Measurements from ENCODE around the gene EPG5. TPM values are rescaled to one million over a fixed set of nuclear protein-coding genes. Genes with fewer than 3 reads are reported as not detected.

Gene EPG5
- total and polyA plus RNA-seq, 2 of the 4 experiments (the other 2 are of a cell fraction): 37.3 to 114 TPM

GRCh38 chr18:45935591-45936335 is 31.4 kb downstream of the EPG5 start:
- in situ Hi-C loops (cut with MboI; ENCODE audit: low sequenced_read_pairs) (no loop called here), dilution Hi-C loops (cut with HindIII; ENCODE audit: low sequenced_read_pairs, unreplicated experiment) (no loop called here), intact Hi-C loops (cut with micrococcal nuclease) (no loop called here)
- peak overlapping the region; percentile 17 to 78; a peak in 2 of 4 replicates for H4K8ac ChIP-seq (ENCODE audit: low read depth in 2 of 2, low read length in 2 of 2)
- peak overlapping the region; percentile 90; the same call in 1 of the 2 replicates for H4K5ac ChIP-seq (ENCODE audit: low read depth, low read length)
- no peak overlapping the region for H3K9ac ChIP-seq (ENCODE audit: low read depth, low read length)
- DNase-seq: peak; percentile 75
- peaks cover 10% of the 10 kb centered on the region for H3K4me1 ChIP-seq (ENCODE audit: control insufficient read depth, insufficient read depth, low read length)
- peak overlapping the region; percentile 94 for H2AK5ac ChIP-seq (ENCODE audit: low read depth, low read length)
- H3K36me3 ChIP-seq (ENCODE audit: control insufficient read depth, insufficient read depth, low read length): peaks cover 42% of the 10 kb centered on the region
- no peak overlapping the region; the same call in 2 of the 3 replicates for H2BK15ac ChIP-seq (ENCODE audit: low read depth, low read length)
- H3K9me3 ChIP-seq (ENCODE audit: control insufficient read depth, insufficient read depth, low read length): no peaks in the 10 kb centered on the region
- peaks cover 27 to 46% of the 10 kb centered on the region in 2 experiments for H3K79me1 ChIP-seq (ENCODE audit: low read depth in 1 of 2, low read length in 2 of 2)
- ChIA-PET CTCF (no interaction called here), POLR2A (ENCODE audit: unreplicated experiment) (no interaction called here)
- H2BK5ac ChIP-seq (ENCODE audit: low read depth, low read length, poor library complexity, severe bottlenecking): peak overlapping the region; percentile 90
- peak; percentile 96 for ATAC-seq (ENCODE audit: low read depth)
- peak overlapping the region; percentile 63 for H3K27ac ChIP-seq (ENCODE audit: insufficient read depth, low read length)
- H2AFZ ChIP-seq (replicated peaks; ENCODE audit: low read length, poor library complexity): no peak overlapping the region
- BruUV-seq (replicated peaks): no TSS peak
- peak overlapping the region; percentile 96 for H3K18ac ChIP-seq (ENCODE audit: low read depth, low read length)
- H2AK9ac ChIP-seq (replicated peaks; ENCODE audit: low read depth, low read length, poor library complexity): no peak overlapping the region
- H3K4me2 ChIP-seq (ENCODE audit: low read depth, low read length): peak overlapping the region; percentile 37; the same call in 1 of the 2 replicates
- H2BK120ac ChIP-seq (ENCODE audit: low read depth, low read length): peak overlapping the region; percentile 70
- H4K91ac ChIP-seq (ENCODE audit: insufficient read depth, low read depth, low read length): peak overlapping the region; percentile 69
- H4K20me1 ChIP-seq (ENCODE audit: insufficient read depth, low read length): no peaks in the 10 kb centered on the region
- H3K23ac ChIP-seq (ENCODE audit: low read depth, low read length): 0 out of 2 replicates have a peak overlapping the region, but pooled peaks have one; percentile 42
- no peak overlapping the region for H3K4me3 ChIP-seq (ENCODE audit: insufficient read depth, low read depth, low read length)
- H3K9me1 ChIP-seq (ENCODE audit: insufficient read depth, low read length): peaks cover 20% of the 10 kb centered on the region
- WGBS, 2 experiments (ENCODE audit: extremely low coverage in 2 of 2, insufficient read length in 1 of 2): no CpG with 5 or more reads among the region's 3 CpGs
- H2BK20ac ChIP-seq (ENCODE audit: low read depth, low read length): no peak overlapping the region; the same call in 1 of the 2 replicates
- H3K27me3 ChIP-seq (ENCODE audit: control insufficient read depth, insufficient read depth, low read length): no peaks in the 10 kb centered on the region
- H3K4ac ChIP-seq (ENCODE audit: low read depth, low read length): peak overlapping the region; percentile 83
- H3K56ac ChIP-seq (ENCODE audit: extremely low read depth, insufficient read depth, low read length): no peak overlapping the region
- 0 out of 2 replicates have a peak overlapping the region, but pooled peaks have one; percentile 12 for H3K14ac ChIP-seq (replicated peaks; ENCODE audit: low read depth, low read length)
- TF ChIP-seq USF2 (IDR thresholded peaks at IDR 0.05; ENCODE audit: low read depth, low read length): no peak
- no peak for TF ChIP-seq MAZ (IDR thresholded peaks at IDR 0.05; ENCODE audit: borderline replicate concordance, low read depth, low read length)
- TF ChIP-seq FOS (IDR thresholded peaks at IDR 0.05; ENCODE audit: low read depth, low read length): 0 out of 2 replicates have a peak, but pooled peaks have one; percentile 12
- no peak for TF ChIP-seq RCOR1 (IDR thresholded peaks at IDR 0.05; ENCODE audit: insufficient replicate concordance, low read length)
- no peak for TF ChIP-seq NFE2L2 (IDR thresholded peaks at IDR 0.05; ENCODE audit: low read depth, low read length)
- TF ChIP-seq SMC3 (IDR thresholded peaks at IDR 0.05; ENCODE audit: low read depth, low read length): no peak
- TF ChIP-seq CHD1 (IDR thresholded peaks at IDR 0.05; ENCODE audit: low read depth, low read length): no peak
- no peak for TF ChIP-seq POLR2A (IDR thresholded peaks at IDR 0.05; ENCODE audit: low read depth, low read length)
- TF ChIP-seq MAFK (IDR thresholded peaks at IDR 0.05; ENCODE audit: low read depth, low read length): no peak
- no peak for TF ChIP-seq ELK1 (IDR thresholded peaks at IDR 0.05; ENCODE audit: borderline replicate concordance, low read depth, low read length)
- TF ChIP-seq CEBPB (IDR thresholded peaks at IDR 0.05; ENCODE audit: low read depth, low read length): no peak
- TF ChIP-seq RAD21 (IDR thresholded peaks at IDR 0.05; ENCODE audit: low read length): no peak
- peak; percentile 30; the same call in 1 of the 2 replicates for TF ChIP-seq MXI1 (IDR thresholded peaks at IDR 0.05; ENCODE audit: borderline replicate concordance, low read depth, low read length)
- TF ChIP-seq, protein P1, sequence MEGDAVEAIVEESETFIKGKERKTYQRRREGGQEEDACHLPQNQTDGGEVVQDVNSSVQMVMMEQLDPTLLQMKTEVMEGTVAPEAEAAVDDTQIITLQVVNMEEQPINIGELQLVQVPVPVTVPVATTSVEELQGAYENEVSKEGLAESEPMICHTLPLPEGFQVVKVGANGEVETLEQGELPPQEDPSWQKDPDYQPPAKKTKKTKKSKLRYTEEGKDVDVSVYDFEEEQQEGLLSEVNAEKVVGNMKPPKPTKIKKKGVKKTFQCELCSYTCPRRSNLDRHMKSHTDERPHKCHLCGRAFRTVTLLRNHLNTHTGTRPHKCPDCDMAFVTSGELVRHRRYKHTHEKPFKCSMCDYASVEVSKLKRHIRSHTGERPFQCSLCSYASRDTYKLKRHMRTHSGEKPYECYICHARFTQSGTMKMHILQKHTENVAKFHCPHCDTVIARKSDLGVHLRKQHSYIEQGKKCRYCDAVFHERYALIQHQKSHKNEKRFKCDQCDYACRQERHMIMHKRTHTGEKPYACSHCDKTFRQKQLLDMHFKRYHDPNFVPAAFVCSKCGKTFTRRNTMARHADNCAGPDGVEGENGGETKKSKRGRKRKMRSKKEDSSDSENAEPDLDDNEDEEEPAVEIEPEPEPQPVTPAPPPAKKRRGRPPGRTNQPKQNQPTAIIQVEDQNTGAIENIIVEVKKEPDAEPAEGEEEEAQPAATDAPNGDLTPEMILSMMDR (conservative IDR thresholded peaks at IDR 0.05; ENCODE audit: low read depth, low read length): no peak

Measured in IMR-90 (cell line).